B cell (primary cell): ENCODE measurements around the gene BLACAT1. TPM values are rescaled to one million over a fixed set of nuclear protein-coding genes. Genes with fewer than 3 reads are reported as not detected.

Experiments used
- ATAC-seq: fragments of 200-7000 bp; cut with Tn5 transposase; one replicate; pipeline ENCODE4 v1.10.0; 2021; ENCODE audit warnings: low read depth, mild to moderate bottlenecking, moderate number of reproducible peaks, moderate library complexity
- CTCF ChIA-PET: fragments of 350-600 bp; sonication (Branson Sonifier 250); formaldehyde crosslinking; loops from one replicate; lab custom pipeline; 2021; ENCODE audit warnings: antibody characterized with exemption, inconsistent platforms; lab: Charles Lee
- POLR2A ChIA-PET: fragments of 350-600 bp; sonication (Branson Sonifier 250); formaldehyde crosslinking; loops from one replicate; lab custom pipeline; 2021; ENCODE audit warnings: antibody characterized with exemption; lab: Charles Lee
- DNase-seq: peaks from one replicate; pipeline ENCODE4 v3.0.0; 2013
- H2AFZ ChIP-seq: 2 replicates; pipeline ENCODE4 v1.6.1; 2012; ENCODE audit warnings: mild to moderate bottlenecking, low read depth, low read length; ENCODE audit not compliant: insufficient read depth, poor library complexity, severe bottlenecking
- H3K27ac ChIP-seq, 2 donors: 1 replicate in 1 of 2; 2 replicates in 1 of 2; pipeline ENCODE4 v1.5.1; 2012 to 2013; ENCODE audit warnings: low read length in 2 of 2, mild to moderate bottlenecking in 2 of 2, moderate library complexity in 1 of 2
- H3K27me3 ChIP-seq, 4 experiments: fragments of 200-600 bp in 1 of 4; sonication (generic) in 1 of 4; replicated peaks in 1 of 4; 1 replicate in 2 of 4; 2 replicates in 2 of 4; pipeline versions ENCODE4 v1.6.1 to v1.7.0; 2013 to 2016; ENCODE audit warnings: low read length in 3 of 4, mild to moderate bottlenecking in 2 of 4, mixed read lengths in 1 of 4, moderate library complexity in 1 of 4; ENCODE audit not compliant: insufficient read depth in 4 of 4, control insufficient read depth in 3 of 4; ENCODE audit errors: control extremely low read depth in 1 of 4
- H3K36me3 ChIP-seq, 2 experiments: replicated peaks in 1 of 2; 1 replicate in 1 of 2; 2 replicates in 1 of 2; pipeline versions ENCODE4 v1.6.1 to v1.7.1; 2013; ENCODE audit warnings: low read length in 1 of 2; ENCODE audit not compliant: insufficient read depth in 2 of 2, control insufficient read depth in 1 of 2; ENCODE audit errors: control extremely low read depth in 1 of 2, extremely low read depth in 1 of 2
- H3K4me1 ChIP-seq, 2 donors: fragments of 200-600 bp in 1 of 2; sonication (generic) in 1 of 2; 1 replicate in 1 of 2; 2 replicates in 1 of 2; pipeline versions ENCODE4 v1.5.1 to v1.6.1; 2013 to 2017; ENCODE audit warnings: low read length in 2 of 2; ENCODE audit not compliant: control insufficient read depth in 2 of 2, insufficient read depth in 2 of 2
- H3K4me2 ChIP-seq: replicated peaks from 2 replicates; pipeline ENCODE3; 2012; ENCODE audit warnings: mild to moderate bottlenecking, low read depth, low read length; ENCODE audit not compliant: poor library complexity, severe bottlenecking
- H3K4me3 ChIP-seq, 5 experiments: fragments of 200-600 bp in 1 of 5; sonication (generic) in 1 of 5; 1 replicate in 3 of 5; 2 replicates in 2 of 5; pipeline versions ENCODE4 v1.5.1 to v1.7.0; 2011 to 2016; ENCODE audit warnings: low read length in 4 of 5, mild to moderate bottlenecking in 4 of 5, low read depth in 2 of 5, control low read depth in 1 of 5, moderate library complexity in 1 of 5; ENCODE audit not compliant: insufficient read depth in 1 of 5; ENCODE audit errors: control extremely low read depth in 1 of 5, extremely low read depth in 1 of 5
- H3K79me2 ChIP-seq: fragments of 200-600 bp; sonication (generic); one replicate; pipeline ENCODE4 v1.6.0; 2016; ENCODE audit warnings: low read length; ENCODE audit not compliant: control insufficient read depth, insufficient read depth
- H3K9ac ChIP-seq: fragments of 200-600 bp; sonication (generic); 2 replicates; pipeline ENCODE4 v1.6.1; 2017; ENCODE audit warnings: mild to moderate bottlenecking, low read length, moderate library complexity
- H3K9me3 ChIP-seq, 3 donors: one replicate each; pipeline versions ENCODE4 v1.6.1 to v1.7.1; 2013; ENCODE audit warnings: low read length in 2 of 3; ENCODE audit not compliant: control insufficient read depth in 2 of 3, insufficient read depth in 1 of 3; ENCODE audit errors: control extremely low read depth in 1 of 3
- H4K20me1 ChIP-seq: 2 replicates; pipeline ENCODE4 v1.6.0; 2012; ENCODE audit warnings: mild to moderate bottlenecking, low read length; ENCODE audit not compliant: insufficient read depth, control insufficient read depth, poor library complexity, severe bottlenecking
- H3K27ac Mint-ChIP-seq: one replicate; pipeline ENCODE4 v1.8.0; 2021; ENCODE audit warnings: mixed read lengths
- H3K27me3 Mint-ChIP-seq: one replicate; pipeline ENCODE4 v1.8.0; 2021; ENCODE audit warnings: mixed read lengths
- H3K4me1 Mint-ChIP-seq: one replicate; pipeline ENCODE4 v1.8.0; 2021; ENCODE audit warnings: mixed read lengths
- H3K4me3 Mint-ChIP-seq: one replicate; pipeline ENCODE4 v1.8.0; 2021; ENCODE audit warnings: mixed read lengths
- H3K9me3 Mint-ChIP-seq: one replicate; pipeline ENCODE4 v1.8.0; 2022; ENCODE audit warnings: mixed read lengths; ENCODE audit not compliant: insufficient read depth
- EZH2 ChIP-seq: IDR thresholded peaks from 2 replicates; pipeline ENCODE4 v1.6.1; 2012; ENCODE audit warnings: borderline replicate concordance, low read depth, mild to moderate bottlenecking, moderate library complexity, low read length; ENCODE audit not compliant: insufficient read depth, poor library complexity, severe bottlenecking
- WGBS: methylation state at CpG from one replicate; pipeline ENCODE4 v1.1.5; 2013; ENCODE audit warnings: missing lambda C conversion rate; ENCODE audit not compliant: insufficient coverage; 5-methylcytosine and 5-hydroxymethylcytosine counted together
- intact Hi-C: fragments of 100-400 bp; cut with micrococcal nuclease; formaldehyde crosslinking; loops from one replicate; pipeline ENCODE4 v1.10.0; 2022
- polyA plus RNA-seq: library from polyadenylated mRNA; depleted of rRNA; stranded (reverse); fragments of >200 nt; gene quantifications from 2 replicates; pipeline ENCODE4 v1.2.3, GENCODE V29; 2012
- total RNA-seq, 2 donors: library from RNA; stranded (reverse); fragments of 120-200 nt in 1 of 2; gene quantifications; 1 replicate in 1 of 2; 2 replicates in 1 of 2; pipeline versions ENCODE4 v1.2.3 to v1.2.4, GENCODE V29; 2013 to 2022
- TF ChIP-seq, protein P1 (sequence below): fragments of 200-600 bp; IDR thresholded peaks from one replicate; pipeline ENCODE4 v1.8.0; 2022; ENCODE audit warnings: antibody characterized with exemption, mild to moderate bottlenecking

The BLACAT1 gene
- total and polyA plus RNA-seq, 2 donors (not counting 1 experiment from before 2014, with no cell fraction given): 0.03 TPM; not detected in 1

DNA sequence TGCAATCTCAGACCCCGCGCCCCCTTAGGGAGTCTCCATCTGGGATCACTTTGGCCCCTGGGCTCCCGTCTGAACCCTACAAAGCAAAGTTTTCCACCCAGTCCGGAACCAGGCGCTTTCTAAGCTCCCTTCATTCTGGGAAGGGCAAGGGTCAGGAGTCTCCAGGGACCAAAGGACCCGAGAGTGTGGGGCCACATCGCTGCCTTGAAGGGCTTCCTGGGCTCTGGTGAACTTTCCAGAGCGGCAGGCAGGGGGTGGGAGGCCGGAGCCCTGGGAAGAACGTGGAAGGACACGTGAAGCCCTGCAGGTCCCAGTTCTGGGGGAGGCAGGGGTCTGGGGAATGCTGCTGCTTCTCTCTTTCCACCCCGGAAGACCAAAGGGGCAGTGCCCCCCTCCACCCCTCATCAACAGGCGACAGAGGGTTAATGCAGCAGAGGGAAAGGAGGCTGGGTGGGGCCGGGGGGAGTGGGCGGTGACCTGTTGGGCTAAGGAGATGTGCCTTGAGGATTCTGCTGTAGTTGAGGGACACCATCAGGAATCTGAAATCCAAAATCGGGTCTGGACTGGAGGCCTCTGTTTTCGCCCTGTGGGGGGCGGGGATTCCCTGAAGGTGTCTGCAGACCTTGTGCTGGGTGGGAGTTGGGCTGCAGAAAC, 49.4 kb upstream of the BLACAT1 start:
- Histone ChIP-seq H3K4me3 (peak overlapping the region; percentile 36 to 81 (median 62)), H3K79me2 (no peaks in the 10 kb centered on the region), H3K9me3 (no peaks in the 10 kb centered on the region), H2AFZ (peak overlapping the region; percentile 90), H3K27ac (no peak overlapping the region), H3K27me3 (peaks cover 0 to 10% (median 2%) of the 10 kb centered on the region in 4 experiments), H3K36me3 (no peaks in the 10 kb centered on the region), H3K4me1 (peaks cover 8 to 12% of the 10 kb centered on the region in 2 donors), H3K4me2 (peak overlapping the region; percentile 82), H3K9ac (peak overlapping the region; percentile 69), H4K20me1 (no peaks in the 10 kb centered on the region)
- intact Hi-C loops: no loop called here
- no peak for ATAC-seq
- no peaks in the 10 kb centered on the region for H3K9me3 Mint-ChIP-seq
- H3K27me3 Mint-ChIP-seq: peaks cover 3% of the 10 kb centered on the region
- DNase-seq: no peak
- WGBS: 16% methylated on average over 11 of the region's 18 CpGs
- TF ChIP-seq, protein P1, sequence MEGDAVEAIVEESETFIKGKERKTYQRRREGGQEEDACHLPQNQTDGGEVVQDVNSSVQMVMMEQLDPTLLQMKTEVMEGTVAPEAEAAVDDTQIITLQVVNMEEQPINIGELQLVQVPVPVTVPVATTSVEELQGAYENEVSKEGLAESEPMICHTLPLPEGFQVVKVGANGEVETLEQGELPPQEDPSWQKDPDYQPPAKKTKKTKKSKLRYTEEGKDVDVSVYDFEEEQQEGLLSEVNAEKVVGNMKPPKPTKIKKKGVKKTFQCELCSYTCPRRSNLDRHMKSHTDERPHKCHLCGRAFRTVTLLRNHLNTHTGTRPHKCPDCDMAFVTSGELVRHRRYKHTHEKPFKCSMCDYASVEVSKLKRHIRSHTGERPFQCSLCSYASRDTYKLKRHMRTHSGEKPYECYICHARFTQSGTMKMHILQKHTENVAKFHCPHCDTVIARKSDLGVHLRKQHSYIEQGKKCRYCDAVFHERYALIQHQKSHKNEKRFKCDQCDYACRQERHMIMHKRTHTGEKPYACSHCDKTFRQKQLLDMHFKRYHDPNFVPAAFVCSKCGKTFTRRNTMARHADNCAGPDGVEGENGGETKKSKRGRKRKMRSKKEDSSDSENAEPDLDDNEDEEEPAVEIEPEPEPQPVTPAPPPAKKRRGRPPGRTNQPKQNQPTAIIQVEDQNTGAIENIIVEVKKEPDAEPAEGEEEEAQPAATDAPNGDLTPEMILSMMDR: no peak
- no peak for TF ChIP-seq EZH2
- CTCF ChIA-PET: interaction anchor here (0.9 to 1.2 kb wide), 3 partner anchors 18 to 41 kb away, joined by 3 read pairs; no protein-coding TSS in a partner anchor
- POLR2A ChIA-PET: interaction anchor here (0.6 to 0.7 kb wide), 4 partner anchors 9 to 562 kb away, joined by 3 to 19 read pairs (median 6); no protein-coding TSS in a partner anchor
- H3K4me3 Mint-ChIP-seq: peak overlapping the region; percentile 84
- H3K27ac Mint-ChIP-seq: peak overlapping the region; percentile 39
- peaks cover 13% of the 10 kb centered on the region for H3K4me1 Mint-ChIP-seq
